HepG2 (cell line): ENCODE results near the gene SUSD2. TPM values are rescaled to one million over a fixed set of nuclear protein-coding genes. Genes with fewer than 3 reads are reported as not detected.

Experiments used
- CEBPB ChIP-seq: IDR thresholded peaks from 2 replicates; pipeline ENCODE4 v1.6.1; 2011; ENCODE audit warnings: low read depth, low read length, improper control_type of control experiment, borderline replicate concordance
- CHCHD3 ChIP-seq: sonication (generic); formaldehyde crosslinking; IDR thresholded peaks from 2 replicates; pipeline ENCODE4 v1.8.0; 2022; ENCODE audit warnings: mild to moderate bottlenecking, missing genetic modification reagents, moderate library complexity
- MAFK ChIP-seq, 2 experiments: IDR thresholded peaks in 1 of 2; conservative IDR thresholded peaks in 1 of 2; 2 replicates each; pipeline ENCODE4 v1.6.1; 2011; ENCODE audit warnings: improper control_type of control experiment in 2 of 2, low read length in 2 of 2
- MED1 ChIP-seq: sonication (generic); formaldehyde crosslinking; IDR thresholded peaks from 2 replicates; pipeline ENCODE4 v1.4.0; 2020; ENCODE audit warnings: missing genetic modification reagents
- NFKBIZ ChIP-seq: IDR thresholded peaks from 2 replicates; pipeline ENCODE4 v1.6.1; 2018; ENCODE audit warnings: missing genetic modification reagents, missing compliant biosample characterization
- REPIN1 ChIP-seq: sonication (generic); formaldehyde crosslinking; IDR thresholded peaks from 2 replicates; pipeline ENCODE4 v1.8.0; 2022; ENCODE audit warnings: missing genetic modification reagents, low read depth, mild to moderate bottlenecking, borderline replicate concordance
- SMARCE1 ChIP-seq: fragments of 450-650 bp; IDR thresholded peaks from 2 replicates; pipeline ENCODE4 v1.6.1; 2017; ENCODE audit warnings: borderline replicate concordance
- SOX13 ChIP-seq, 3 experiments: fragments of 450-650 bp in 1 of 3; sonication (generic) in 1 of 3; formaldehyde crosslinking in 1 of 3; IDR thresholded peaks in 2 of 3; conservative IDR thresholded peaks in 1 of 3; 2 replicates each; pipeline versions ENCODE4 v1.5.0 to v1.6.1; 2016 to 2020; ENCODE audit warnings: antibody characterized with exemption in 1 of 3, mild to moderate bottlenecking in 1 of 3, missing compliant biosample characterization in 1 of 3, missing genetic modification reagents in 1 of 3, moderate library complexity in 1 of 3
- ZC3H13 ChIP-seq: sonication (generic); formaldehyde crosslinking; IDR thresholded peaks from 2 replicates; pipeline ENCODE4 v1.8.1; 2023; ENCODE audit warnings: mild to moderate bottlenecking, missing genetic modification reagents, moderate library complexity
- ZFP62 ChIP-seq: sonication (generic); formaldehyde crosslinking; IDR thresholded peaks from 2 replicates; pipeline ENCODE4 v1.4.0; 2020; ENCODE audit warnings: missing genetic modification reagents
- ZKSCAN8 ChIP-seq: IDR thresholded peaks from 2 replicates; pipeline ENCODE4 v1.6.1; 2016; ENCODE audit warnings: borderline replicate concordance, missing genetic modification reagents, missing compliant biosample characterization
- ZNF670 ChIP-seq: sonication (generic); formaldehyde crosslinking; IDR thresholded peaks from 2 replicates; pipeline ENCODE4 v1.8.0; 2022; ENCODE audit warnings: mild to moderate bottlenecking, missing genetic modification reagents, borderline replicate concordance
- ZNF879 ChIP-seq: sonication (generic); formaldehyde crosslinking; IDR thresholded peaks from 2 replicates; pipeline ENCODE4 v1.8.1; 2023; ENCODE audit warnings: missing genetic modification reagents
- polyA plus RNA-seq, 8 experiments: library from polyadenylated mRNA; depleted of rRNA in 3 of 8; stranded (reverse) in 7 of 8; unstranded in 1 of 8; fragments of >200 nt; fragmentation: Illumina TruSeq in 4 of 8; extraction: Trizol in 4 of 8; gene quantifications; 2 replicates each; pipeline versions ENCODE4 v1.2.1 to v1.2.3, GENCODE V29; 2011 to 2016; ENCODE audit warnings: low read depth in 4 of 8, missing spikeins in 1 of 8, mixed read lengths in 1 of 8; ENCODE audit not compliant: insufficient read depth in 1 of 8
- total RNA-seq, 5 experiments: library from RNA; depleted of rRNA; stranded (reverse); fragments of >200 nt; fragmentation: Illumina TruSeq; extraction: Trizol; gene quantifications; 2 replicates each; pipeline ENCODE4 v1.2.3, GENCODE V29; 2016; ENCODE audit warnings: low read depth in 1 of 5
- TF ChIP-seq, protein P1 (sequence below): sonication (generic); formaldehyde crosslinking; IDR thresholded peaks from 2 replicates; pipeline ENCODE4 v1.5.0; 2020; ENCODE audit warnings: mild to moderate bottlenecking, missing genetic modification reagents
- TF ChIP-seq, protein P2 (sequence below): sonication (generic); formaldehyde crosslinking; IDR thresholded peaks from 2 replicates; pipeline ENCODE4 v1.4.0; 2020; ENCODE audit warnings: missing genetic modification reagents
- TF ChIP-seq, protein P3 (sequence below): sonication (generic); formaldehyde crosslinking; conservative IDR thresholded peaks from 2 replicates; pipeline ENCODE4 v1.4.0; 2020; ENCODE audit warnings: mild to moderate bottlenecking, missing genetic modification reagents, moderate library complexity
- TF ChIP-seq, protein P4 (sequence below): IDR thresholded peaks from 2 replicates; pipeline ENCODE4 v1.4.0; 2020; ENCODE audit warnings: mild to moderate bottlenecking, missing genetic modification reagents

SUSD2 gene
- total and polyA plus RNA-seq, 2 of the 13 experiments (the other 11 are each of a cell fraction or from before 2014, with no cell fraction given): 2.1 to 11.0 TPM

DNA sequence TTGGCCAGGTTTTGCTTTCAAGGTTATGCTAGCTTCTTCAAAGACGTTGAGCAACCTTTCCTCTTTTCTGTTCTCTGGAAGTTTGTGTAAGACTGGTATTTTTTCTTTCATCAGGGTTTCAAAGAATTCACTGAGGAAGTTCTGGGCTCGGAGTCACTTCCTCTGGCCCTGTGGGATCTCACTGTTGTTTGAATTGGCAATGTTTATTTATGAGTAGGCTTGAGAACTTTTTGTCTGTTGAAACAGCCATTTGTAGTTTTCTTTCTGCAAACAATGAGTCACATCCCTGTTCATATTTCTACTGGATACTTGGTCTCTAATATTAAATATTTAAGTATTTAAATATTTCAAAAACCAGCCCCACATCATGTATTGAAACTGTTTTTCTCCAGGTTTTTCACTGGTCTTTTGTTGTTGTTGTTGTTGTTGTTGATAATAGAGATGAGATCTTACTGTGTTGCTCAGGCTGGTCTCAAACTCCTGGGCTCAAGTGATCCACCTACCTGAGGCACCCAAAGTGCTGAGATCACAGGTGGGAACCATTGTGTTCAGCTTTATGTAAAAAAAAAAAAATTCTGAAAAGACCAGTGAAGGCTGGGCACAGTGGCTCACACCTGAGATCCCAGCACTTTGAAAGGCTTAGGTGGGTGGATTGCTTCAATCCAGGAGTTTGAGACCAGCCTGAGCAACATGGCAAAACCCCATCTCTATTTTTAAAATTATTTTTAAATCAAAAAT is 26.9 kb downstream of the SUSD2 start (continued):
- TF ChIP-seq, protein P1, sequence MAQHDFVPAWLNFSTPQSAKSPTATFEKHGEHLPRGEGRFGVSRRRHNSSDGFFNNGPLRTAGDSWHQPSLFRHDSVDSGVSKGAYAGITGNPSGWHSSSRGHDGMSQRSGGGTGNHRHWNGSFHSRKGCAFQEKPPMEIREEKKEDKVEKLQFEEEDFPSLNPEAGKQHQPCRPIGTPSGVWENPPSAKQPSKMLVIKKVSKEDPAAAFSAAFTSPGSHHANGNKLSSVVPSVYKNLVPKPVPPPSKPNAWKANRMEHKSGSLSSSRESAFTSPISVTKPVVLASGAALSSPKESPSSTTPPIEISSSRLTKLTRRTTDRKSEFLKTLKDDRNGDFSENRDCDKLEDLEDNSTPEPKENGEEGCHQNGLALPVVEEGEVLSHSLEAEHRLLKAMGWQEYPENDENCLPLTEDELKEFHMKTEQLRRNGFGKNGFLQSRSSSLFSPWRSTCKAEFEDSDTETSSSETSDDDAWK (CRISPR knock-in tag): no peak
- TF ChIP-seq MAFK (conservative IDR thresholded peaks at IDR 0.05 in 1 of 2, IDR thresholded peaks at IDR 0.05 in 1 of 2; ENCODE audit: low read length in 2 of 2) (no peak), ZNF670 (no peak), REPIN1 (CRISPR knock-in tag) (no peak), ZNF879 (CRISPR knock-in tag) (no peak), NFKBIZ (CRISPR knock-in tag) (no peak), SMARCE1 (peak; percentile 15; the same call in 1 of the 2 replicates), ZC3H13 (CRISPR knock-in tag) (no peak), ZFP62 (CRISPR knock-in tag) (no peak), MED1 (CRISPR knock-in tag) (peak; percentile 83), ZKSCAN8 (peak; percentile 69; the same call in 1 of the 2 replicates), CEBPB (peak; percentile 78; the same call in 1 of the 2 replicates), CHCHD3 (CRISPR knock-in tag) (no peak), SOX13 (IDR thresholded peaks at IDR 0.05) (peak; percentile 57), SOX13 (CRISPR knock-in tag; conservative IDR thresholded peaks at IDR 0.05 in 1 of 2, IDR thresholded peaks at IDR 0.05 in 1 of 2) (peak in 1 of 2 experiments; percentile 77; a peak in 2 of 4 replicates)
- TF ChIP-seq, protein P2, sequence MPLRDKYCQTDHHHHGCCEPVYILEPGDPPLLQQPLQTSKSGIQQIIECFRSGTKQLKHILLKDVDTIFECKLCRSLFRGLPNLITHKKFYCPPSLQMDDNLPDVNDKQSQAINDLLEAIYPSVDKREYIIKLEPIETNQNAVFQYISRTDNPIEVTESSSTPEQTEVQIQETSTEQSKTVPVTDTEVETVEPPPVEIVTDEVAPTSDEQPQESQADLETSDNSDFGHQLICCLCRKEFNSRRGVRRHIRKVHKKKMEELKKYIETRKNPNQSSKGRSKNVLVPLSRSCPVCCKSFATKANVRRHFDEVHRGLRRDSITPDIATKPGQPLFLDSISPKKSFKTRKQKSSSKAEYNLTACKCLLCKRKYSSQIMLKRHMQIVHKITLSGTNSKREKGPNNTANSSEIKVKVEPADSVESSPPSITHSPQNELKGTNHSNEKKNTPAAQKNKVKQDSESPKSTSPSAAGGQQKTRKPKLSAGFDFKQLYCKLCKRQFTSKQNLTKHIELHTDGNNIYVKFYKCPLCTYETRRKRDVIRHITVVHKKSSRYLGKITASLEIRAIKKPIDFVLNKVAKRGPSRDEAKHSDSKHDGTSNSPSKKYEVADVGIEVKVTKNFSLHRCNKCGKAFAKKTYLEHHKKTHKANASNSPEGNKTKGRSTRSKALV (CRISPR knock-in tag): peak; percentile 20; the same call in 1 of the 2 replicates
- TF ChIP-seq, protein P3, sequence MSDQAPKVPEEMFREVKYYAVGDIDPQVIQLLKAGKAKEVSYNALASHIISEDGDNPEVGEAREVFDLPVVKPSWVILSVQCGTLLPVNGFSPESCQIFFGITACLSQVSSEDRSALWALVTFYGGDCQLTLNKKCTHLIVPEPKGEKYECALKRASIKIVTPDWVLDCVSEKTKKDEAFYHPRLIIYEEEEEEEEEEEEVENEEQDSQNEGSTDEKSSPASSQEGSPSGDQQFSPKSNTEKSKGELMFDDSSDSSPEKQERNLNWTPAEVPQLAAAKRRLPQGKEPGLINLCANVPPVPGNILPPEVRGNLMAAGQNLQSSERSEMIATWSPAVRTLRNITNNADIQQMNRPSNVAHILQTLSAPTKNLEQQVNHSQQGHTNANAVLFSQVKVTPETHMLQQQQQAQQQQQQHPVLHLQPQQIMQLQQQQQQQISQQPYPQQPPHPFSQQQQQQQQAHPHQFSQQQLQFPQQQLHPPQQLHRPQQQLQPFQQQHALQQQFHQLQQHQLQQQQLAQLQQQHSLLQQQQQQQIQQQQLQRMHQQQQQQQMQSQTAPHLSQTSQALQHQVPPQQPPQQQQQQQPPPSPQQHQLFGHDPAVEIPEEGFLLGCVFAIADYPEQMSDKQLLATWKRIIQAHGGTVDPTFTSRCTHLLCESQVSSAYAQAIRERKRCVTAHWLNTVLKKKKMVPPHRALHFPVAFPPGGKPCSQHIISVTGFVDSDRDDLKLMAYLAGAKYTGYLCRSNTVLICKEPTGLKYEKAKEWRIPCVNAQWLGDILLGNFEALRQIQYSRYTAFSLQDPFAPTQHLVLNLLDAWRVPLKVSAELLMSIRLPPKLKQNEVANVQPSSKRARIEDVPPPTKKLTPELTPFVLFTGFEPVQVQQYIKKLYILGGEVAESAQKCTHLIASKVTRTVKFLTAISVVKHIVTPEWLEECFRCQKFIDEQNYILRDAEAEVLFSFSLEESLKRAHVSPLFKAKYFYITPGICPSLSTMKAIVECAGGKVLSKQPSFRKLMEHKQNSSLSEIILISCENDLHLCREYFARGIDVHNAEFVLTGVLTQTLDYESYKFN (CRISPR knock-in tag): peak; percentile 86
- TF ChIP-seq, protein P4, sequence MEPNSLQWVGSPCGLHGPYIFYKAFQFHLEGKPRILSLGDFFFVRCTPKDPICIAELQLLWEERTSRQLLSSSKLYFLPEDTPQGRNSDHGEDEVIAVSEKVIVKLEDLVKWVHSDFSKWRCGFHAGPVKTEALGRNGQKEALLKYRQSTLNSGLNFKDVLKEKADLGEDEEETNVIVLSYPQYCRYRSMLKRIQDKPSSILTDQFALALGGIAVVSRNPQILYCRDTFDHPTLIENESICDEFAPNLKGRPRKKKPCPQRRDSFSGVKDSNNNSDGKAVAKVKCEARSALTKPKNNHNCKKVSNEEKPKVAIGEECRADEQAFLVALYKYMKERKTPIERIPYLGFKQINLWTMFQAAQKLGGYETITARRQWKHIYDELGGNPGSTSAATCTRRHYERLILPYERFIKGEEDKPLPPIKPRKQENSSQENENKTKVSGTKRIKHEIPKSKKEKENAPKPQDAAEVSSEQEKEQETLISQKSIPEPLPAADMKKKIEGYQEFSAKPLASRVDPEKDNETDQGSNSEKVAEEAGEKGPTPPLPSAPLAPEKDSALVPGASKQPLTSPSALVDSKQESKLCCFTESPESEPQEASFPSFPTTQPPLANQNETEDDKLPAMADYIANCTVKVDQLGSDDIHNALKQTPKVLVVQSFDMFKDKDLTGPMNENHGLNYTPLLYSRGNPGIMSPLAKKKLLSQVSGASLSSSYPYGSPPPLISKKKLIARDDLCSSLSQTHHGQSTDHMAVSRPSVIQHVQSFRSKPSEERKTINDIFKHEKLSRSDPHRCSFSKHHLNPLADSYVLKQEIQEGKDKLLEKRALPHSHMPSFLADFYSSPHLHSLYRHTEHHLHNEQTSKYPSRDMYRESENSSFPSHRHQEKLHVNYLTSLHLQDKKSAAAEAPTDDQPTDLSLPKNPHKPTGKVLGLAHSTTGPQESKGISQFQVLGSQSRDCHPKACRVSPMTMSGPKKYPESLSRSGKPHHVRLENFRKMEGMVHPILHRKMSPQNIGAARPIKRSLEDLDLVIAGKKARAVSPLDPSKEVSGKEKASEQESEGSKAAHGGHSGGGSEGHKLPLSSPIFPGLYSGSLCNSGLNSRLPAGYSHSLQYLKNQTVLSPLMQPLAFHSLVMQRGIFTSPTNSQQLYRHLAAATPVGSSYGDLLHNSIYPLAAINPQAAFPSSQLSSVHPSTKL (CRISPR knock-in tag): peak; percentile 87
